SK-N-DZ (cell line): ENCODE measurements around the gene CYP3A7. TPM values are rescaled to one million over a fixed set of nuclear protein-coding genes. Genes with fewer than 3 reads are reported as not detected.
"Not testable (repeated sequence)": the region's sequence is repeated elsewhere in the genome, so short reads cannot be mapped to it uniquely, and the experiment has no call there.

ENCODE experiments used
- DNase-seq: peaks from one replicate; pipeline ENCODE4 v3.0.0-alpha.2; 2015; ENCODE audit warnings: low spot score
- polyA plus RNA-seq, 2 experiments: library from polyadenylated mRNA; depleted of rRNA; stranded (reverse); fragments of >200 nt; gene quantifications; 2 replicates each; pipeline ENCODE4 v1.2.3, GENCODE V29; 2014

CYP3A7 gene
- polyA plus RNA-seq (2014; cell fraction: cytosol; rRNA removed), result not detected in 2 replicates
- not detected in 2 replicates for polyA plus RNA-seq (2014; cell fraction: nucleus; rRNA removed)

DNA sequence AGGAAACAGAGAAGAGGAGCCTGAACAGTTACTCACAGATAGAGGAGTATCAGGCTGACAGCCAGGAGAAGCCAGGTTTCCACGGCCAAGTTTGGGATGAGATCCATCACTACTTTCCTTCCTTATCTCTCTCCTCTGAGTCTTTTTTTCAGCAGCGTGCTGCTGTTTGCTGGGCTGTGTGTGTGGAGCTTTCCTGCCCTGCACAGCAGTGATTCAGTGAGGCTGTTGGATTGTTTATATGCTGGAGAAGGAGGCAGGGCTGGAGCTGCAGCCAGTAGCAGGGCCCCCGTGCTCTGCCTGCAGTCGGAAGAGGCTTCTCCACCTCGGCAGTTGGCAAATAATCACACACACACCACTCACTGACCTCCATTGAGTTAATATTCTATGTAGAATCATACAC lies at the start of gene CYP3A7:
Gene CYP3A7 (minus strand): TSS at position 210 of the 400 bp plus-strand sequence. CDS start 103 bp downstream, at position 107.
- no peak for DNase-seq

DNA sequence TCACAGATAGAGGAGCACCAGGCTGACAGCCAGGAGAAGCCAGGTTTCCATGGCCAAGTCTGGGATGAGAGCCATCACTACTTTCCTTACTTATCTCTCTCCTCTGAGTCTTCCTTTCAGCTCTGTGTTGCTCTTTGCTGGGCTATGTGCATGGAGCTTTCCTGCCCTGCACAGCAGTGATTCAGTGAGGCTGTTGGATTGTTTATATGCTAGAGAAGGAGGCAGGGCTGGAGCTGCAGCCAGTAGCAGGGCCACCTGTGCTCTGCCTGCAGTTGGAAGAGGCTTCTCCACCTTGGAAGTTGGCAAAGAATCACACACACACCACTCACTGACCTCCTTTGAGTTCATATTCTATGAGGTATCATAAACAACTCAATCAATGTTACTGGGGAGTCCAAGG lies 49.0 kb upstream of the CYP3A7 start, which contains the start of gene CYP3A4:
Gene CYP3A4 (minus strand): TSS at position 178 of the 400 bp plus-strand sequence. CDS start 103 bp downstream, at position 75.
- no peak for DNase-seq

DNA sequence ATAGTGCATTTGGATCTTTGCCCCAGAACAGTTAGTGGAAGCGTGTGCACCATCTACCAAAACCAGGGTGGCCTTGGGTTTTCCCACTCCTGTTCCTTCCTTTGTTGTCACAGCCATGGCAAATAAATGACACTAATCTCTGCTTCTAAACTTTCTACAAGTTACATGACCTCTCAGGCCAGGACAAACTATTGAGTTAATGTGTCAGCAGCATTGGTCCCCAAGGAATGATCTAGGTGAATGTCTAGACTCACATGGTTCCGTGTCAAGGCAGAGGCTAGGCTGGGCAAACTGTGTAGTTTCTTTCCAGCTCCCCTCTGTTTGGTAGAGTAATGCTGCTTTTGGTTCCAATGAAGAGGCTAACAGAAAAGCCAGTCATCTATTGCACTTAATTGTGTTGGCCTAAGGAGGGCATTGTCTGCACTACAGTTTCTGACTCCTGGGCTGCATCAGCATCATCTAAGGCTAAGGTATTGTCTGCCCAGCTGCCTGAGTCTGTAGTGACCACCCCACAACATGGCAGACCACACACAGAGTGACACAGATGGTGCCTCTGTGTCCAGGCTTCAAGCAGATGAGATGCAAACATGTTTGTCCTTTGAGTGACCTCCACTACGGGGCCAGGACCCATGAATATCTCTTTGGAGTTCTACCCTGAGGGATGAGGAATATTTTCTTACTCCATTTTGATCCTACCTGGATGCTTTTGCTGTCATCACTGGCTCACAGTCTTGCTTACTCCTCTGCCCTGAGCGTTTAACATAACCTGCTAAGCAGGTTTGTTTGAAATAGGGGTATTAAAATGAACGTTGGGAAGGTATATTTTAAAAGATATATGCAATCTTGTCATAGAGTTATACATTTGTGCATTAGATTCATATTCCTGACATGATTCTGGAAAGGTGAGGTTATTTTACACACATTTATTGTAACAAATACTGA lies 47.3 kb upstream of the CYP3A7 start:
- DNase-seq, result no peak

DNA sequence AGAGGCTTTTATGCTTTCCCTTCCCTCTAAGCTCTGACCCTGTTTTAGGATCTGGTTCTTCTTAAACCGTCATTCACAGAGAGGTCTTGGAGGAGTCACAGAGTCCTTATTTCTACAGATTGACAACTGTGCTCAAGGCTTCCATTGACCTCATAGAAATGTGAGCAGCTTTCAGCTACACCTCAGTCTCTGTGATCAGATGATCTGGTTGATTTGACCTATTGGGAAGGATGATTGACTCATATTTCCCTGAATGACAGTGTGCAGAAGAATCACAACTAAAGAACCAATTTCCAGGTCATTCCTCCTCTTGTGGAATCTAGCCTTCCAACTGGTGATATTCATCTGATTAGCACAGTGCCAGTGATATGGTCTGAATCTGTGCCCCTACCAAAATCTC lies 45.6 kb upstream of the CYP3A7 start:
- no peak for DNase-seq

DNA sequence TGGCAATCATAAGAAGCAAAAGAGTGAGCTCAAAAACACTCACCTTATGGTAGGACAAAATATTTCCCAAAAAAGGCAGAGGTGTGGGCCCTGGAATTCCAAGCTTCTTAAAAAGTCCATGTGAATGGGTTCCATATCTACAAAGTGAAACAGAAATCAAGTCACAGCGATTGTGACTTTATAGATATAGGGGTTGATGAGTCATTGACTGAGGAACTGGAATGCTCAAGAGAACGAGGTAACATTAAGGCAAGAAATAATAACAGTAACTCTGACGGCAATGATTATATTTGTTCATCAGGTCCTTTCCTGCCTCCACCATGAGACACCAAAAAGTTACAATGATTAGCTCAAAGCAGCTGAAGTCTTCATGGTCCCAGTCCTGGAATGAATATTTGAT lies 45.0 kb upstream of the CYP3A7 start:
- DNase-seq, result no peak

DNA sequence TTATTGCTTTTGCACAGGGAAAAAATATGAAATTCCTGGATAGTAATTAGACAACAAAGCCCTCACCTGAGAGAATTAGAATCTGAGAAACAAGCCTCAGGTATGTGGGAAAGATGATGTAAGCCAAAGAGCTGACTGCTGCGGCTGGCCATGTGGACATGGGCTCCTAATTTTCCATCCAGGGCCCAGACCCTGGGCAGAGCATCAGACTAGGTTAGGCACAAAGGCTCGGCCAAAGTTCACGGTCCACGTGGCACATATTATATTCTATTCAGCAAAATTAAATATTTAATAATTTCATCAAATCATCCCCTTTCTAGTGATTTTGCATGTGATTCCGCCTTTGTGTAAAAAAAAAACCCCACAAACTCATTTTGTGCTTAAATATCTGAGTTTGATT lies 43.9 kb upstream of the CYP3A7 start:
- no peak for DNase-seq

DNA sequence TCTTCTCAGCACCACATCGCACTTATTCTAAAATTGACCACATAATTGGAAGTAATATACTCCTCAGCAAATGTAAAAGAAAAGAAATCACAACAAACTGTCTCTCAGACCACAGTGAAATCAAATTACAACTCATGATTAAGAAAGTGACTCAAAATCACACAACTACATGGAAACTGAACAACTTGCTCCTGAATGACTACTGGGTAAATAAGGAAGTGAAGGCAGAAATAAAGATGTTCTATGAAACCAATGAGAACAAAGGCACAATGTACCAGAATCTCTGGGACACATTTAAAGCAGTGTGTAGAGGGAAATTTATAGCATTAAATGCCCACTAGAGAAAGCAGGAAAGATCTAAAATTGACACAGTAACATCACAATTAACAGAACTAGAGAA lies 38.4 kb upstream of the CYP3A7 start:
- not testable (repeated sequence) for DNase-seq

DNA sequence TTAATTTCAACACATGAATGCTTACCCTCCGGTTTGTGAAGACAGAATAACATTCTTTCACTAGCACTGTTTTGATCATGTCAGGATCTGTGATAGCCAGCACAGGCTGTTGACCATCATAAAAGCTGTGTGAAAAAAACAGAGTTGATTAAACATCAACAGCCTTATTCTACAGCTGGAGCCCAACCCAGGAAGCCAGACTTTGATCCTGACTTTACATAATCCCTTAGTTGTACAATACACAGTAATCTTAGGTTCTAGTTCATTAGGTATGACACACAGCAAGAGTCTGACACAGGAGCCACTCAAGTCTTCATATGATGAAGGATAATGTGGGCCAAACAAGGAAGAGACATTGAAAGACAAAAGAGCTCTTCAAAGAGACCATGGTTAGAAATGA lies 37.6 kb upstream of the CYP3A7 start:
- DNase-seq, result no peak

DNA sequence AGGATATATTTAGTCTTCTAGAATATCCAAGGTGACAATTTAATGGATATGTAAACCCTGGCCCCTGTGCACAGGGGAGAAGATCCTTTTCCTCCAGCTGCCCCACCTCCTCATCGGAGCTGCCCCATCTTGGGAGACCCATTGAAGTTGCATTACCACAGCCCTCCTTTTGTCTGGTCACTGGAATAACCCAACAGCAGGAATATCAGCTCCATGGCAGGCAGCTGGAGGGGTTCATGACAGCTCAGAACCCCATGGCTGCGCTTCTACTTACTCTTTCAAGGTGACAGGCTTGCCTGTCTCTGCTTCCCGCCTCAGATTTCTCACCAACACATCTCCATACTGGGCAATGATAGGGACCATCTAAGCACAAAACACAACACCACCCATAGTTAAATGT lies 34.5 kb upstream of the CYP3A7 start:
- not testable (repeated sequence) for DNase-seq

DNA sequence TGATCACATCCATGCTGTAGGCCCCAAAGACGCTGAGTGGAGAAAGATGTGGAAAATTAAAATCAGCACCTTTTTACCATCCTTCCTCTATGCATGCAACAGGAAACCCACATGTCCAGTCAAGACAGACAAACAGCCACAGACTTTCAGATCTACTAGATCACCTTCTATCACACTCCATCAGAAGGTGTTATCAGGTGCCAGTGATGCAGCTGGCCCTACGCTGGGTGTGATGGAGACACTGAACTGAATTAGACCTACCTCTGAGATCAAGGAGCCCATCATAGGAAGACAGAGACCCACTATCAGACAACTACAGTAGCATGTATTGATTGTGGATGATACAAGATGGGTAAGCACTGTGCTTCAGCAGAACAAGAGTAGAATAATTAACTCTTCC lies 33.5 kb upstream of the CYP3A7 start:
- DNase-seq, result no peak

DNA sequence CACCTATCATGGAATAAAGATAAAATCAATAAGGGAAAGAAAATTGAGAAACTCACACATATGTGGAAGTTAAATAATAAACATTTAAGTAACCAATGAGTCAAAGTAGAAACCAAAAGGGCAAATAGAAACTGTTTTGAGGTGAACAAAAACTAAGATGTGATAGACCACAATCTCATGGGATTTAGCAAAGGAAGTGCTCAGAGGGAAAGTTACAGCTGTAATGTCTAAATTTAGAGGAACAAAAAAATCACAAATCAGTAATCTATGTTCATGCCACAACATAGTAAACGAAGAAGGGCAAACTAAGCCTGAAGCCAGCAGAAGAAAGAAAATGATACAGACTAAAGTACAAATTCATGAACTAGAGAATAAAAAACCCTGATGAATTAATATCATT lies 32.7 kb upstream of the CYP3A7 start:
- no peak for DNase-seq

DNA sequence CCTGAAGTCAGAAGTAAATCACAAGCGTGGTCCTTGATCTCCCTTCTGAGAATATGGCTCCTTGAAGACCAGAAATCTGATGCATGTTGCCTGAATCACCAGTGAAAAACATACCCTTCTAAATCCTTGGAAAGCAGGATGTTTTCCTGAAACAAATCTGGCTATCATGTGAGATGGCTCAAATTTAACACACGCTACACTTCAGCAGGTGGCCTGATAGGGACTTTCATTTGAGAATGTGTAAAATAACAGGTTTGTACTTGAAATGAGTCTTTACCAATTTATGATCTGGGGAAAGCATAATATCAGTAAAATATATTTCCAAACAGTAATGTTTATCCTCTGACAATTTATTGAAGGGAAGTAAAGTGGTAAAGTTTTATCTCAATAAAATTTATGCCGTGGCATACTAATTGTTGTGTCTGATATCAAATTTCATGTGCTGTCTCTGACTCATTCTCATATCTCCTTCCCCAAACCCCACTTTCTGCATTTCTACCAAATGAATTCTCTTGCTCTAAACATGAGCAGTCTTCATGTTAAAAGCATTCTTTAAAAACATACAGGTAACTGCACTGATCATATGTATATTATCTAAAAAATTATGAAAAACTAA lies 31.6 kb upstream of the CYP3A7 start:
- no peak for DNase-seq

DNA sequence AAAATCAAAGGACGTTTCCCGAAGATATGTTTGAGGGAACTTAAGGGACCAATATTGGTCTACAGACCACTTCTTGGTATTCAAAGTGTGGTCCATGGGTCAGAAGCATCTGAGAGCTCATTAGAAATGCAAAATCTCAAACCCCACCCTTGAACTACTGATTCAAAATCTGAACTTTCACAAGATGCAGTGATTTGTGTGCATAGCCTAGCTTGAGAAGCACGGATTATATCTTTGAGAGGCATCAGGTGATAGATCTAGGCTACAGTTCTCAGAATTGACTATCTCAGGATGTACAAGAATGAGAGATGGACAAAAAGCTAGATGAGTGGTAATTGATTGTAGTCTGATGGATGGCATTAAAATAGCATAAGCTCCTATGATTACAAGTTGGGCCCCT lies 29.5 kb upstream of the CYP3A7 start:
- no peak for DNase-seq

DNA sequence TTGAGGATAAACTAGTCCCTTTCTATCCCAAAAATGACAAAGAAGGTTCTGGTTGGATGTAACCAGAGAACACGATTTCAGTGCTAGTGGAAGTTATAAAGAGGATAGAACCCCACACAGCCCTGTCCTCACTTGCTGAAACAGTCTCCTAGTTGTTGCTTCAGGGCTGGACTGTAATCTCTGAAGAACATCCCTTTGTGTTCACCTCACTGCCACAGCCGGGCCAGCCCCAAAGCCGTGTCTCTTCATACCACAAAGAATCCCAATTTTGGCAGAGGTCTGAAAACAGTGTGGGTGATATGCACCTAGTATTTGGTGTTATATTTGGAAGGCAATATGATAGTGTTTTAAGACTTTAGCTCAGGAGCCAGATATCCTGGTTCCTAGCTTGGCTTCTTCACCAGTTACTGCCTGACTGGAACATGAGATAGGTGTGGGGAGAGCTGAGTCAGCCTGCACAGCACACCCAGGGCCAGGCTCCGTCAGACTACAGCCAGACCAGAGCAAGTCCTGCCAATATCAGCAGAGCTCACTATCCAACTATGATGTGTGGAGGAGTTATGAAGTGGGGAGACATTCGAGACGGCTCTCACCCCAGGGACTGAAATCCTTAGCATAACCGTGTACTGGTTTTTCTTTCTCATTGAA lies 27.8 kb upstream of the CYP3A7 start:
- no peak for DNase-seq

DNA sequence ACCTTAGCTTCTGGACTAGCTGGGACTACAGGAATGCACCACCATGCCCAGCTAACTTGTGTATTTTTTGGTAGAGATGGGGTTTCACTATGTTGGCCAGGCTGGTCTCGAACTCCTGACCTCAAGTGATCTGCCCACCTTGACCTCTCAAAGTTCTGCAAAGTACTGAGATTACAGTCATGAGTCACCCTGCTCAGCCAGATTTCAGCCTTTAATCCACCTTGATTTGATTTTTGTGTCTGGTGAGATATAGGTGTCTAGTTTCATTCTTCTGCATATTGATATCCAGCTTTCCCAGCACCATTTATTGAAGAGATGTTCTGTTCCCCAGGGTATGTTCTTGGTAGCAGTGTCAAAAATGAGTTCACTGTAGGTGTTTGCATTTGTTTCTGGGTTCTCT lies 20.1 kb upstream of the CYP3A7 start:
- DNase-seq, result no peak

DNA sequence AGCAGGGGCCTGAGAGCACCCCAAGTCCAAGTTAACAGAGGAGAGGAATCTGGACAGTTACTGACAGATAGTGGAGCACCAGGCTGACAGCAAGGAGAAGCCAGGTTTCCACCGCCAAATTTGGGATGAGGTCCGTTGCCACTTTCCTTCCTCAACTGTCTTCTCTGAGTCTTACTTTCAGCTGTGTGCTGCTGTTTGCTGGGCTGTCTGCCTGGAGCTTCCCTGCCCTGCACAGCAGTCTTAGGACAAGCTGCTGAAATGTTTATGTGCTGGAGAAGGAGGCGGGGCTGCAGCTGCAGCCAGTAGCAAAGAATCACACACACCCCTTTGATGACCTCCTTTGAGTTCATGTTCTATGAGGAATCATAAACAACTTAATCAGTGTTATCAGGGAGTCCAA lies 17.4 kb upstream of the CYP3A7 start:
- peak; percentile 21 for DNase-seq

DNA sequence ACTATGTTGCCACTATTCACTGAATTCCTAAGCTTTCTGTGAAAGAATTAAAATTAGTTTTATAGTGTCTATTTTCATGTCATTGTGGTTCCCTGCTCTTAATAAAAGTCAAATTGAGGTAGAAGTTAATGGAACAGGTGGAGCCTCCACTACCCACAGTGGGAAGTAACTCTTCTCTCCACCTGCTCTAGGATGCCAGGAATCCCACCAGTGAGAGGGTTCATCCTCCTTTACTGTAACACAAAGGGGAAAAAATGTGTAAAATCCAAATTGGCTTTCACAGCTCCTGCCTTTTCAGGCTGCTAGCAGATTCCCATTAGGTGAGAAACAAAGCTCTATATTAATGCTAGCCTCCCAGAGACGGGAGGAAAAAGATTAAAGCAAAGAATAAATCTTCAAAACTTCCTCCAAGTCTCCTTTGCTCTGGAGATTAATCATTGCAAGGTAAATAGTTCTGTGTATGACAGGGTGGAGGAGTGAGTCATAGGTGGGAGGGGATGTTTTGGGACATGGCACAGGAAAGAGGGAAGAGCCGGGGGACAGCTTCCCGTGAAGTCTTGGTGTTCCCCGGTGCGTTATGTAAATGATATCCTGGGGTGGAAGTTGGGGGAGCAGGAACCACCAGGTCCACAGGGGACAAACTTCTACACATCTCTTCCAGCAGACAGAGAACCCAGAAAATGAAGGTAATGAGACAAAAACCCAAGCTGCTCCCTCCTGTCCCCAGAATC lies 16.5 kb upstream of the CYP3A7 start:
- DNase-seq, result not testable (repeated sequence)

DNA sequence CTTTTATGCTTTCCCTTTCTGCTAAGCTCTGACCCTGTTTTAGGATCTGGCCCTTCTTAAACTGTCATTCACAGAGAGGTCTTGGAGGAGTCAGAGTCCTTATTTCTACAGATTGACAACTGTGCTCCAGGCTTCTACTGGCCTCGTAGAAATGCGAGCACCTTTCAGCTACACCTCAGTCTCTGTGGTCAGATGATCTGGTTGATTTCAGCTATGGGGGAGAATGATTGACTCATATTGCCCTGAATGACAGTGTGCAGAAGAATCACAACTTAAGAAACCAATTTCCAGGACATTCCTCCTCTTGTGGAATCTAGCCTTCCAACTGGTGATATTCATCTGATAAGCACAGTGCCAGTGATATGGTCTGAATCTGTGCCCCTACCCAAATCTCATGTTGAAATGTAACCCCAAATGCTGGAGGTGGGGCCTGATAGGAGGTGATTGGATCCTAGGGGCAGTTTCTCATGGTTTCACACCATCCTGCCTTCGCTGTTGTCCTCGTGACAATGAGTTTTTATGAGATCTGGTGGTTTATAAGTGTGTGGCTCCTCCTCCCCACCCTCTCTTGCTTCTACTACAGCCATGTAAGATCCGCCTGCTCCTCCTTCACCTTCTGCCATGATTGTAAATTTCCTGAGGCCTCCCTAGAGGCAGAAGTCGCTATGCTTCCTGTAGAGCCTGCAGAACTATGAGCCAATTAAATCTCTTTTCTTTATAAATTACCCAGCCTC lies 14.0 kb upstream of the CYP3A7 start:
- DNase-seq, result no peak

DNA sequence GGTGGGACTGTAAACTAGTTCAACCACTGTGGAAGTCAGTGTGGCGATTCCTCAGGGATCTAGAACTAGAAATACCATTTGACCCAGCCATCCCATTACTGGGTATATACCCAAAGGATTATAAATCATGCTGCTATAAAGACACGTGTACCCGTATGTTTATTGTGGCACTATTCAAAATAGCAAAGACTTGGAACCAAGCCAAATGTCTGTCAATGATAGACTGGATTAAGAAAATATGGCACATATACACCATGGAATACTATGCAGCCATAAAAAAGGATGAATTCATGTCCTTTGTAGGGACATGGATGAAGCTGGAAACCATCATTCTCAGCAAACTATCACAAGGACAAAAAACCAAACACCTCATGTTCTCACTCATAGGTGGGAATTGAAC lies 11.9 kb upstream of the CYP3A7 start:
- not testable (repeated sequence) for DNase-seq

DNA sequence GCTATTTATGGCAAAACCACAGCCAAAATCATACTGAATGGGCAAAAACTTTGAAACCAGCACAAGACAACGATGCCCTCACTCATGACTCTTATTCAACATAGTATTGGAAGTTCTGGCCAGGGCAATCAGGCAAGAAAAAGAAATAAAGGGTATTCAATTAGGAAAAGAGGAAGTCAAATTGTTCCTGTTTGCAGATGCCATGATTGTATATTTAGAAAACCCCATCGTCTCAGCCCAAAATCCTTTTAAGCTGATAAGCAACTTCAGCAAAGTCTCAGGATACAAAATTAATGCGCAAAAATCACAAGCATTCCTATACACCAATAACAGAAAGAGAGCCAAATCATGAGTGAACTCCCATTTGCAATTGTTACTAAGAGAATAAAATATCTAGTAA lies 10.4 kb upstream of the CYP3A7 start:
- DNase-seq, result not testable (repeated sequence)
